ENCODE data around the gene SMIM21.

- TF ChIP-seq FOXM1 (IDR thresholded peaks at IDR 0.05; ENCODE audit: borderline replicate concordance, low read depth), result no peak
- TF ChIP-seq RAD21 (IDR thresholded peaks at IDR 0.05; ENCODE audit: low read depth), result no peak
- TF ChIP-seq, protein P1, sequence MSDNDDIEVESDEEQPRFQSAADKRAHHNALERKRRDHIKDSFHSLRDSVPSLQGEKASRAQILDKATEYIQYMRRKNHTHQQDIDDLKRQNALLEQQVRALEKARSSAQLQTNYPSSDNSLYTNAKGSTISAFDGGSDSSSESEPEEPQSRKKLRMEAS (IDR thresholded peaks at IDR 0.05), result no peak
These were observed 20.7 kb downstream of the SMIM21 start for GRCh38 chr18:75406491-75407445.
